Spinal cord (tissue), 10 donors: ENCODE results near the gene NPHP1. TPM values are rescaled to one million over a fixed set of nuclear protein-coding genes. Genes with fewer than 3 reads are reported as not detected.
"Not testable (repeated sequence)": the region's sequence is repeated elsewhere in the genome, so short reads cannot be mapped to it uniquely, and the experiment has no call there.

Experiments used
- DNase-seq, 6 donors: peaks; one replicate each; pipeline versions ENCODE4 v3.0.0 to v3.0.0-alpha.2; 2013 to 2015; ENCODE audit warnings: low spot score in 6 of 6, low read depth in 4 of 6
- H3K27ac ChIP-seq: one replicate; pipeline ENCODE4 v1.5.1; 2013; ENCODE audit warnings: low read depth, low read length, control low read depth
- H3K27me3 ChIP-seq: one replicate; pipeline ENCODE4 v1.6.1; 2013; ENCODE audit warnings: low read length; ENCODE audit not compliant: control insufficient read depth, insufficient read depth
- H3K36me3 ChIP-seq: one replicate; pipeline ENCODE4 v1.6.1; 2013; ENCODE audit warnings: low read length; ENCODE audit not compliant: control insufficient read depth, insufficient read depth
- H3K4me1 ChIP-seq: one replicate; pipeline ENCODE4 v1.6.1; 2013; ENCODE audit warnings: low read length; ENCODE audit not compliant: control insufficient read depth, insufficient read depth
- H3K4me3 ChIP-seq: one replicate; pipeline ENCODE4 v1.5.1; 2013; ENCODE audit warnings: low read depth, low read length, control low read depth
- H3K9me3 ChIP-seq: one replicate; pipeline ENCODE4 v1.6.1; 2013; ENCODE audit warnings: low read length; ENCODE audit not compliant: control insufficient read depth, insufficient read depth
- WGBS: methylation state at CpG from one replicate; pipeline ENCODE4 v1.1.5; 2013; ENCODE audit warnings: missing lambda C conversion rate; ENCODE audit not compliant: insufficient coverage; 5-methylcytosine and 5-hydroxymethylcytosine counted together
- polyA plus RNA-seq, 2 donors: library from polyadenylated mRNA; unstranded; fragments of 120-200 nt; gene quantifications; one replicate each; pipeline ENCODE4 v1.2.1, GENCODE V29; 2013; ENCODE audit not compliant: insufficient read length in 2 of 2
- total RNA-seq, 2 donors: library from RNA; depleted of rRNA in 1 of 2; stranded (reverse); fragments of 120-200 nt in 1 of 2; fragments of >200 nt in 1 of 2; gene quantifications; one replicate each; pipeline versions ENCODE4 v1.2.3 to v1.2.4, GENCODE V29; 2013 to 2014
- donor health status: healthy.

NPHP1 gene
- total and polyA plus RNA-seq, 4 donors = 6.8 to 16.8 (median 10.8) TPM

GRCh38 chr2:110121052-110121334 is 83.8 kb downstream of the NPHP1 start:
- no peaks in the 10 kb centered on the region for H3K36me3 ChIP-seq
- H3K9me3 ChIP-seq = no peaks in the 10 kb centered on the region
- H3K27ac ChIP-seq = no peak overlapping the region
- H3K4me1 ChIP-seq = peaks cover 8% of the 10 kb centered on the region
- peaks cover 12% of the 10 kb centered on the region for H3K27me3 ChIP-seq
- WGBS = 86% methylated on average over 1 of the region's 2 CpGs
- no peak overlapping the region for H3K4me3 ChIP-seq
- no peak for DNase-seq

- DNase-seq = peak in 1 of 6 donors; percentile 34
- Histone ChIP-seq H3K4me1 (peaks cover 14% of the 10 kb centered on the region), H3K27me3 (peaks cover 18% of the 10 kb centered on the region), H3K36me3 (no peaks in the 10 kb centered on the region), H3K4me3 (no peak overlapping the region), H3K27ac (no peak overlapping the region), H3K9me3 (no peaks in the 10 kb centered on the region)
- 66% methylated on average over 5 of the region's 11 CpGs for WGBS
These were observed 84.4 kb downstream of the NPHP1 start for GRCh38 chr2:110120171-110121051.

GRCh38 chr2:110116033-110116710 is 88.6 kb downstream of the NPHP1 start:
- H3K4me3 ChIP-seq = no peak overlapping the region

GRCh38 chr2:110115291-110116032 is 89.4 kb downstream of the NPHP1 start, which contains the start of gene MALL:
TSS of gene MALL (minus strand) at chr2:110115822. CDS start at chr2:110115792, 30 bp downstream.
- H3K27me3 ChIP-seq = peaks cover 34% of the 10 kb centered on the region

More at GRCh38 chr2:110116033-110116710, 88.6 kb downstream of the NPHP1 start:
- Histone ChIP-seq H3K36me3 (no peaks in the 10 kb centered on the region), H3K9me3 (no peaks in the 10 kb centered on the region), H3K27ac (no peak overlapping the region), H3K27me3 (peaks cover 34% of the 10 kb centered on the region), H3K4me1 (peaks cover 27% of the 10 kb centered on the region)
- 27% methylated on average over 8 of the region's 8 CpGs for WGBS
- peak in 2 of 6 donors; percentile 17 to 43 for DNase-seq

GRCh38 chr2:110114831-110115255 is 90.0 kb downstream of the NPHP1 start:
- H3K27me3 ChIP-seq = peaks cover 34% of the 10 kb centered on the region
- WGBS = 38% methylated on average over 14 of the region's 14 CpGs
- H3K4me1 ChIP-seq = peaks cover 27% of the 10 kb centered on the region
- no peak overlapping the region for H3K4me3 ChIP-seq
- no peaks in the 10 kb centered on the region for H3K36me3 ChIP-seq
- DNase-seq = peak in 1 of 6 donors; percentile 41
- H3K27ac ChIP-seq = no peak overlapping the region
- H3K9me3 ChIP-seq = no peaks in the 10 kb centered on the region

More at GRCh38 chr2:110115291-110116032, 89.4 kb downstream of the NPHP1 start, which contains the start of gene MALL:
- no peaks in the 10 kb centered on the region for H3K9me3 ChIP-seq
- peaks cover 27% of the 10 kb centered on the region for H3K4me1 ChIP-seq
- peak within 1 kb of the TSS; percentile 21 for H3K4me3 ChIP-seq
- no peak within 1 kb of the TSS for H3K27ac ChIP-seq
- no peaks in the 10 kb centered on the region for H3K36me3 ChIP-seq
- WGBS = 3% methylated on average over 53 of the region's 62 CpGs
- DNase-seq = peak in 1 of 6 donors; percentile 25

GRCh38 chr2:110113961-110114591 is 90.7 kb downstream of the NPHP1 start:
- 83% methylated on average over 8 of the region's 8 CpGs for WGBS
- H3K27ac ChIP-seq = no peak overlapping the region
- H3K27me3 ChIP-seq = peaks cover 34% of the 10 kb centered on the region
- DNase-seq = no peak
- no peak overlapping the region for H3K4me3 ChIP-seq
- H3K36me3 ChIP-seq = no peaks in the 10 kb centered on the region
- no peaks in the 10 kb centered on the region for H3K9me3 ChIP-seq
- peaks cover 27% of the 10 kb centered on the region for H3K4me1 ChIP-seq

GRCh38 chr2:110108291-110108690 is 96.5 kb downstream of the NPHP1 start:
- not testable (repeated sequence) for H3K4me1 ChIP-seq, H3K4me3 ChIP-seq, H3K27me3 ChIP-seq, H3K36me3 ChIP-seq, DNase-seq, H3K27ac ChIP-seq, H3K9me3 ChIP-seq
- WGBS = no CpG with 5 or more reads among the region's 2 CpGs

- no peaks in the 10 kb centered on the region for H3K27me3 ChIP-seq
- 94% methylated on average over 2 of the region's 3 CpGs for WGBS
- no peaks in the 10 kb centered on the region for H3K9me3 ChIP-seq
- no peak for DNase-seq
- H3K4me1 ChIP-seq = no peaks in the 10 kb centered on the region
- H3K36me3 ChIP-seq = no peaks in the 10 kb centered on the region
- H3K4me3 ChIP-seq = no peak overlapping the region
- no peak overlapping the region for H3K27ac ChIP-seq
These were observed 97.4 kb downstream of the NPHP1 start for GRCh38 chr2:110107092-110108079.
